Activated CD4-positive, alpha-beta T cell treated with anti-CD3 and anti-CD28 coated beads for 36 hours (primary cell): ENCODE data around the gene IRAK4. TPM values are rescaled to one million over a fixed set of nuclear protein-coding genes. Genes with fewer than 3 reads are reported as not detected.

Source experiments
- ATAC-seq: fragments of 200-7000 bp; cut with Tn5 transposase; one replicate; pipeline ENCODE4 v1.10.0; 2021; ENCODE audit warnings: mild to moderate bottlenecking, moderate library complexity
- CTCF ChIA-PET: fragments of 350-600 bp; sonication (Branson Sonifier 250); formaldehyde crosslinking; loops from one replicate; lab custom pipeline; 2021; ENCODE audit warnings: antibody characterized with exemption; lab: Charles Lee
- POLR2A ChIA-PET: fragments of 350-600 bp; sonication (Branson Sonifier 250); formaldehyde crosslinking; loops from one replicate; lab custom pipeline; 2021; ENCODE audit warnings: antibody characterized with exemption, inconsistent platforms; lab: Charles Lee
- DNase-seq: peaks from one replicate; pipeline ENCODE4 v3.0.0-alpha.2; 2020
- H3K27ac Mint-ChIP-seq: one replicate; pipeline ENCODE4 v1.8.0; 2021; ENCODE audit warnings: mixed read lengths
- H3K27me3 Mint-ChIP-seq: one replicate; pipeline ENCODE4 v1.8.0; 2021; ENCODE audit warnings: mixed read lengths
- H3K36me3 Mint-ChIP-seq: one replicate; pipeline ENCODE4 v1.8.0; 2021; ENCODE audit warnings: low read depth, mixed read lengths
- H3K4me1 Mint-ChIP-seq: one replicate; pipeline ENCODE4 v1.8.0; 2021; ENCODE audit warnings: mixed read lengths
- H3K4me3 Mint-ChIP-seq: one replicate; pipeline ENCODE4 v1.8.0; 2021; ENCODE audit warnings: mild to moderate bottlenecking, moderate library complexity, mixed read lengths
- H3K9me3 Mint-ChIP-seq: one replicate; pipeline ENCODE4 v1.8.0; 2021; ENCODE audit warnings: low read depth, mixed read lengths
- intact Hi-C, 2 experiments: fragments of 100-400 bp; cut with DNase I in 1 of 2; cut with micrococcal nuclease in 1 of 2; formaldehyde crosslinking; loops; one replicate each; pipeline versions ENCODE4 v1.14.2 to v1.15.1; 2022 to 2024; cut with DNase I, micrococcal nuclease
- total RNA-seq, 2 experiments: library from RNA; stranded (reverse); gene quantifications; one replicate each; pipeline ENCODE4 v1.2.3, GENCODE V29; 2021

Gene IRAK4
- total RNA-seq, 2 experiments from 2014 or later: 26.8 to 31.1 TPM

DNA sequence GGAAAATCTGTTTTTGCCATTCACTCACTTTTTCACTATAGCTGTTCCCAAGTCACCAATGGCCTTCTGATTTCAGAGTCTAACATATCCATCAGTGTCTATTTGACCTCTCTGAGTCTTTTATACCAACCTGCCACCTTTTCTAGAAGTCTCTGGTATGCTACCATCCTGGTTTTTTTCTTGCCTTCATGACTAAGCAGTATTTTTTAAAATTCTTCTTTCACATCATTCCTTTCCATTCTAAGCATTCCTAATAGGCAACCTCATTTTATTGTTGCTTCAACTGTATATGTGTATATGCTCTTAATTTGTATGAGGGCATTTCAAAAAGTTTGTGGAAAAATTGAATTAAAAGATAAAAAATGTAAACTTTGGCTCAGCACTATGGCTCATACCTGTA, 5.0 kb downstream of the IRAK4 start:
- Mint-ChIP-seq H3K27me3 (no peaks in the 10 kb centered on the region), H3K4me1 (peaks cover 38% of the 10 kb centered on the region), H3K36me3 (peaks cover 30% of the 10 kb centered on the region), H3K27ac (no peak overlapping the region), H3K4me3 (no peak overlapping the region), H3K9me3 (no peaks in the 10 kb centered on the region)
- intact Hi-C loops: no loop called here
- ATAC-seq: no peak
- CTCF ChIA-PET: interaction anchor here (1.5 to 1.6 kb wide), 2 partner anchors 9 to 11 kb away, joined by 5 to 6 read pairs; no protein-coding TSS in a partner anchor
- POLR2A ChIA-PET: interaction anchor here (0.6 kb wide), 1 partner anchor 100 kb away, joined by 6 read pairs; no protein-coding TSS in a partner anchor
- no peak for DNase-seq

DNA sequence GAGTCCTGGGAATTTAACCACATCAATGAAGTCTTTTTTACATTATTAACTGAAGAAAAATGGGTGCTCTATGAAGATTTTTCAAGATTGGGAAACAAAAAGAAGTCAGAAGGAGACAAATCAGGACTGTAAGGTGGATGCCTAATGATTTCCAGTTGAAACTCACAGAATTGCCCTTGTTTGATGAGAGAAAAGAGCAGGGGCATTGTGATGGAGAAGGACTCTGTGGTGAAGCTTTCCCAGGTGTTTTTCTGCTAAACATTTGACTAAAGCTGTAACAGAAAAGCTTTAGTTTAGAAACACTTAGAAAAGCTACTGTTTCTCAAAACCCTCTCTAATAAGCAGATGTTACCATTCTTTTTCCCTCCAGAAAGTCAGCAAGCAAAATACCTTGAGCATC, 5.8 kb downstream of the IRAK4 start:
- Mint-ChIP-seq H3K4me1 (peaks cover 38% of the 10 kb centered on the region), H3K4me3 (no peak overlapping the region), H3K27me3 (no peaks in the 10 kb centered on the region), H3K36me3 (peaks cover 32% of the 10 kb centered on the region), H3K27ac (no peak overlapping the region), H3K9me3 (no peaks in the 10 kb centered on the region)
- DNase-seq (no peak), ATAC-seq (no peak)
- POLR2A ChIA-PET: no interaction called here
- intact Hi-C loops: no loop called here
- CTCF ChIA-PET: interaction anchor here (1.6 kb wide), 1 partner anchor 9 kb away, joined by 6 read pairs; no protein-coding TSS in a partner anchor

DNA sequence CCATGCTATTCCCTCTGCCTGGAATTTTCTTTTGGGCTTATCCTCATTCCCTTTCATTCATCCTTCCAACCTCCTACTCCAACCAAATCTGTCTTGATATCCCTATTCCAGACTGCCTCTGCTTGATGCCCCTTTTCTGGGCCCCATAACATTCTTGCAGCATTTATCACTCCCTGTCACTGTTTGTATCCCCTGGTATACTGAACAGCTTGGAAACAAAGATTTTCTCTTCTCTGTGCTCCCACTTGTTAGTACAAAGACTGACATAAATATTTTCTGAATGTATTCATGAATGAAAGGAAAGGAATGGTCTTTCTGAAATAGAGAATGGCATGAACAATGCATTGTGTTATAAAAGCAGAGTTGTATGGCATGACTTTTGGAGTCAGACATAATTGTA, 7.5 kb downstream of the IRAK4 start:
- no peaks in the 10 kb centered on the region for H3K9me3 Mint-ChIP-seq
- H3K4me1 Mint-ChIP-seq: peaks cover 26% of the 10 kb centered on the region
- DNase-seq (no peak), ATAC-seq (no peak)
- H3K4me3 Mint-ChIP-seq: no peak overlapping the region
- peaks cover 38% of the 10 kb centered on the region for H3K36me3 Mint-ChIP-seq
- H3K27me3 Mint-ChIP-seq: no peaks in the 10 kb centered on the region
- intact Hi-C loops: no loop called here
- ChIA-PET CTCF (no interaction called here), POLR2A (no interaction called here)
- no peak overlapping the region for H3K27ac Mint-ChIP-seq

DNA sequence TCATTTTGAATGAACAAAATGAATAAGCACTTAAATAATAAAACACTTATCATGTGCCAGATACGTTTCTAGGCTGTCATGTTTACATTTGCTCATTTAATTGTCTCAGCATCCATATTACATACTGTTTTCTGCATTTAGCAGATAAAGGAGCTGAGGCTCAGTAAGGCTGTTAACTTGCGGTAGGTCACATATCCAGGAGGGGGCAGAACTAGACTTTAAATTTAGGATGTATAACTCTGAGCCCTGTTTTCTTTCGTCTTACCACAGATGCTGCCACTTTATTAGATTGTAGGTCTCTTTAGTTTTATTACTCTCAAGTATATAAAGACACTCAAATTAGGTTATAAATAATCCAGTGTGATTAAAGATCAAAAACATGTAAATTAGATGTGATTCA, 17.7 kb downstream of the IRAK4 start:
- H3K4me3 Mint-ChIP-seq: no peak overlapping the region
- DNase-seq (no peak), ATAC-seq (peak; percentile 57)
- H3K4me1 Mint-ChIP-seq: no peaks in the 10 kb centered on the region
- no peak overlapping the region for H3K27ac Mint-ChIP-seq
- intact Hi-C loops: loop anchor here (1.0 kb wide), 1 partner anchor 106 kb away; no protein-coding TSS in a partner anchor
- no peaks in the 10 kb centered on the region for H3K27me3 Mint-ChIP-seq
- ChIA-PET CTCF (interaction anchor here (0.8 to 3.3 kb wide), 6 partner anchors 8 to 106 kb away, joined by 3 to 38 read pairs (median 6); no protein-coding TSS in a partner anchor), POLR2A (no interaction called here)
- H3K36me3 Mint-ChIP-seq: peaks cover 24% of the 10 kb centered on the region
- no peaks in the 10 kb centered on the region for H3K9me3 Mint-ChIP-seq

DNA sequence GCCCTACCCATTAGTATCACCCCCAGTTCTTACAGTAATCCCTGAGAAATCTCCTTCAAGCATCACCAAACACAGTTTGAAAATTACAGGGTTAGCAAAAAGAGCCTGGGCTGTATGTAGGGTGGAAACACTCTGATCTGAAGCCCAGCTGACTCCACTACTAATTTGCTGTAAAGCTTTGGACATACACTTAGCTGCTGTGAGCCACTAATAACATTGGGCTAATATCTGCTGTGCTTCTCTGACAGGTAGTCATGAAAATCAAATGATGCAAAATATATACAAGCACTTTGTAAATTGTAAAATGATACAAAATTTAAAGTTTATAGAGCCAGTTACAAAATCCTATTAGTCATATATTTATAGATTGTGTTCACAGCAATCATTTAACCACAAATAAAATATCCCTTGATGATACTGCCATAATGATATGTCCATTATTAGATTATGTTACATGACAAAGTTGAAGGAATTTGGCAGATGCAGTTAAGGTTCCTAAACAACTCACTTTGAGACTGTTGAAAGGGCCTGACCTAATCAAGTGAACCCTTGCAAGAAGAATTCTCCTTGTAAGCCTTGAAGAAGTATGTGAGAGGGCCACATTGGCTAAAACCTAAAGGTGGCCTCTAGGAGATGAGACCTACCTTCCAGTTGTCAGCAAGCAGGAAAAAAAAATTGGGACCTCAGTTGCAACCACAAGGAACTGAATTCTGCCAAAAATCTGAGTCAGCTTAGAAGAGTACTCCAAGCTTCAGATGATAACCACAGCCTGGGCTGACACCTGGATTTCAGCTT, 28.3 kb downstream of the IRAK4 start:
- POLR2A ChIA-PET: no interaction called here
- CTCF ChIA-PET: interaction anchor here (1.2 to 1.3 kb wide), 2 partner anchors 10 to 12 kb away, joined by 3 read pairs; no protein-coding TSS in a partner anchor
- ATAC-seq (no peak), DNase-seq (no peak)
- Mint-ChIP-seq H3K9me3 (no peaks in the 10 kb centered on the region), H3K4me1 (no peaks in the 10 kb centered on the region), H3K36me3 (peaks cover 15% of the 10 kb centered on the region), H3K27me3 (no peaks in the 10 kb centered on the region), H3K4me3 (no peak overlapping the region), H3K27ac (no peak overlapping the region)
- intact Hi-C loops: no loop called here

DNA sequence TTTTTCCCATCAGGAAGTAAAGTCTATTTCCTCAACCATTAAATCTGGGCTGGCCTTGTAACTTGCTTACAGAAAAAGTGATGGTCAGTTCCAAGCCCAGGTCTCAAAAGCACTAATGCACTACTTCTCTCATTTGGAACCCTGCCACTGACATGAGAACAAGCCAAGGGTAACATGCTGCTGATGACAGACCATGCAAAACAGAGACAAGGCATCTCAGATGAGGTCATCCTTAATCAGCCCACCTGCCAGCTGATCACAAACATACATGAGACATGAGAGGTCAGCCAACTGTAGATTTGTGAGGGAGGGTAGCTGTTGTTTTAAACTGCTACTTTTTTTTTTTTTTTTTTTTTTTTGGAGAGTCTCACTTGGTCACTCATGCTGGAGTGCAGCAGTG, 31.2 kb downstream of the IRAK4 start:
- Mint-ChIP-seq H3K9me3 (no peaks in the 10 kb centered on the region), H3K4me1 (no peaks in the 10 kb centered on the region), H3K27me3 (no peaks in the 10 kb centered on the region), H3K36me3 (peaks cover 15% of the 10 kb centered on the region), H3K4me3 (no peak overlapping the region), H3K27ac (no peak overlapping the region)
- no peak for DNase-seq
- POLR2A ChIA-PET: interaction anchor here (0.6 kb wide), 1 partner anchor 130 kb away, joined by 3 read pairs; no protein-coding TSS in a partner anchor
- intact Hi-C loops: no loop called here
- CTCF ChIA-PET: no interaction called here
- ATAC-seq: no peak

DNA sequence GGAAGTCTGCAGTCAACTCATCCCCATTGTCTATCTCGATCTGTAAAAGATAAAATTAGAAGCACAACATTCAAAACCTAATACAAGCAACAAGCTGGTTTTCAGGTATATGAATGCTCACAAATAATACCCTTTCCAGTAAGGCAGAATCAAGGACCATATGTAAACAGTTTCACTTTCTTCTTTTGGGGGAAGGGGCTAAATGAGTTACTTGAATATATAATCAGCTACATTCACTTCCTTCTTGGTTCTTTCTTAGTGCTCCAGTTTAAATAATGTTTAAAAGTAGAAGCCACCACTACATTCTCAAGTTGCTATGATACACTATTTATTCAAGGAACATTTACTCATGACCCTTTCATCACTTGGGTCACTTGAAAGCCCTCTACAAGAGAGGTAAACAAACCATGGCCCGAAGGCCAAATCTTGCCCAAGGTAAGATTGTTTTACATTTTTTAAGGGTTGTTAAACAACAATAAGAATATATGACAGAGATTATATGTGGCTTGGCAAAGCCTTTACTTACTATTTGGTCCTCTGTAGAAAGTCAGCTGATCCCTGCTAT, 37.0 kb downstream of the IRAK4 start:
- ATAC-seq: no peak
- intact Hi-C loops: no loop called here
- peaks cover 5% of the 10 kb centered on the region for H3K4me1 Mint-ChIP-seq
- POLR2A ChIA-PET: no interaction called here
- no peak overlapping the region for H3K4me3 Mint-ChIP-seq
- CTCF ChIA-PET: interaction anchor here (1.6 kb wide), 1 partner anchor 20 kb away, joined by 4 read pairs; no protein-coding TSS in a partner anchor
- peaks cover 24% of the 10 kb centered on the region for H3K36me3 Mint-ChIP-seq
- peak overlapping the region; percentile 21 for H3K27ac Mint-ChIP-seq
- no peak for DNase-seq
- H3K27me3 Mint-ChIP-seq: no peaks in the 10 kb centered on the region
- no peaks in the 10 kb centered on the region for H3K9me3 Mint-ChIP-seq

DNA sequence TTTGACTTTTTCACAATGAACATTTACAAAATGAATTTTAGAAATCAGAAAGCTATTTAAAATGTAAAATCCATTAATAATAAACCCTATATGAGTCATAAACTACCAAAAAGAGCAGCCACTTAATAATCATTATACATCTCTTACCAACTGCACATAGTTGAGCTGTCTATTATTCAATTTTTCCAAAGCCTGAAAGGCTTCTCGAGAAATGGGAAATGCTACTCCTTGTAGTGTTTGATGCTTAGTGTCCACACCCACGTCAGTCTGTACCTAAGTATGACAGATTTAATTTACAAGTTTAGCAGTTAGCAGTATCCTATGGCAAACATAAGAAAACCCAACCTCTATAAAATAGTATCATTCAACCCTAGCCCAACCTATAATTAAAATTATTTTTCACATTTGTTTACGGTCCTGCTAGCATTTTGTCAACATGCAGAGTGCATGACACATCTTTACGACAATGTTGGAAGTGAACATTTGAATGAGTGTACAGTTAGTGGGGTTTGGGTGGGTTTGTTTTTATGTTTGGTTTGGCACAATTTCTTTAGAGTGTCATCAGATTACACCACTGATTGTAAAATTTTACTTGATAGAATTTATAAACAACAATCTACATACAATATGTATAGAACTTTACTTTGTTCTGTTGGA, 38.9 kb downstream of the IRAK4 start:
- ChIA-PET CTCF (interaction anchor here (0.5 to 2.0 kb wide), 6 partner anchors 8 to 78 kb away, joined by 3 to 4 read pairs (median 4); no protein-coding TSS in a partner anchor), POLR2A (no interaction called here)
- Mint-ChIP-seq H3K4me1 (peaks cover 5% of the 10 kb centered on the region), H3K4me3 (no peak overlapping the region), H3K27ac (no peak overlapping the region), H3K9me3 (no peaks in the 10 kb centered on the region), H3K27me3 (no peaks in the 10 kb centered on the region), H3K36me3 (peaks cover 31% of the 10 kb centered on the region)
- DNase-seq (no peak), ATAC-seq (peak; percentile 19)
- intact Hi-C loops: no loop called here

DNA sequence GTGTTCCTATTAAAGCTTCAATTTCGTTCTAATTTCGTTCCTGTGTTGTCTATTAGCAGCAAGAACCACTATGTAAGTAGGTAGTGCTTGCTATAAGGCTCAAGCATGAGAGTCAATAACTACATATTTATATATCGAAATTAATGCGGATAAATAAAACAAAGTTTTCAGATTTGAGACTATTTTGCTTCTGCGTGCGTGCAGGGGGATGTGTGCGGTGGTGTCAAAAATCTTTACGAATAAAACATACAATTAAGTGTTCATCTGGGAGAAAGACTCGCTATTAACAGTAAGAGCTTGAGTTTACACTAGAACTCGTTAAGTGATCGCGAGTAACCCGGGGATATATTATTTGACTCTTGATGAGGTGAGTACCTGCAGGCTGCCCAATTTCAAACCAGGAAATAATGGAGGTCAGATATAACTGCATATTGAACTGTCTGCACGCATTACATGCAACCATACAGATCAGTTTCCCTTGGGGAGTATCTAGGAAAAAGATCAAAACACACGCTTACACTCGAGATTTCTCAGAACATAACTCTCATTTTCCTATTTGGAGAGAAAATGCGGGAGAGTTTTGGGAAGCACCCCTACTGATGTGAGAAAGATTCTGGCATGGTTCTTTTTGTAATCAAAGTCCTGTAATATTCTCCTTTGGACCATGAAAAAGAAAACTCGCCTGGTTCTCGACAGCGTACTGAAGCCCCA, 46.6 kb downstream of the IRAK4 start:
- DNase-seq (peak; percentile 11), ATAC-seq (peak; percentile 24)
- CTCF ChIA-PET: interaction anchor here (0.6 to 2.5 kb wide), 12 partner anchors 8 to 1408 kb away, joined by 3 to 12 read pairs (median 3); partner anchors contain the start of gene IRAK4
- Mint-ChIP-seq H3K4me1 (peaks cover 26% of the 10 kb centered on the region), H3K27me3 (no peaks in the 10 kb centered on the region), H3K9me3 (no peaks in the 10 kb centered on the region), H3K4me3 (peak overlapping the region; percentile 88), H3K27ac (peak overlapping the region; percentile 100), H3K36me3 (peaks cover 17% of the 10 kb centered on the region)
- POLR2A ChIA-PET: interaction anchor here (0.7 to 1.0 kb wide), 2 partner anchors 31 to 46 kb away, joined by 3 to 7 read pairs; partner anchors contain the start of genes IRAK4, PUS7L and TMEM117
- intact Hi-C loops: loop anchor here (1.0 to 10.0 kb wide), 4 partner anchors 77 to 1478 kb away; partner anchors contain the start of genes PPHLN1 (in 1 of the 2) and ZCRB1 (in 1 of the 2)

DNA sequence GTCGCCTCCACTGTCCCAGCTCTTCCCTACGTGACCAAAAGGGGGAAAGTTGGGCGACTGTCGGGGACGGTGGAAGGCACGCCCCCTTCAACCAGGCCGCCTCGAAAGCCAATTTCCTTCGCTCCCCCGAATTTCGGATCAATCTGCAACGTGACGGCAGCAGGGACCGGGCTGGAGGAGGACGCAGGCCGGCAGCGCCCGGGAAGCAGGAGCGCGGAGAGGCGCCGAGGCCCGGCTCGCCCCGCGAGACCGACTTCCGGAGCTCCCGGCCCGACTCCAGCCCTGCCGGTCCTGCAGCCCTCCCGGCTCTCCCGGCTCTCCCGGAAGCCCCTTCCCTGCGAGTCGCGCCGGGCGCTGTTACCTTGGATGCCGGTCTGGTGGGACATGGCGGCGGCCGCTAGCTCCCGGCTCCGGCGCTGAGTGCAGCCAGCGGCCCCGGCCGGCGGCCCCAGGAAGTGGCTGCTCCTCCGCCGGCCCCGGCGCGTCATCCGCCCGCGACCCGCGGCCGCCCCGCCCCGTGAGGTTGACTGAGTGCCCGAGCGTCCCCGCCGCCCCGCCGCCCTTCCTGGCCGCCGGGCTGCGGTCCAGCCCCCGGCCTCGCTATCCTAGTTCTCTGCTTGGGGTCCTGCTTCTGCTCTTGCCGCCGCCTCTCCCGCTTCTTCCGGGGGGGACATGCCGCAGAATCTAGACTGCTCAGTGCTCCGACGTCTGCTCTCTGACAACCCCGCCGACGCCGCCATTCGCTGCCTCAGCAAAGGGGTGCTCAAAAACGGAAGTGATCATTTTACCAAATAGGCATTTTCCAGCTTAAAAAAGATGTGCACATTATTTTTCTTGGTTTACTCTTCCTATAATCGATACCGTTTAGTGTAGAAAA, 47.3 kb downstream of the IRAK4 start, which contains the start of gene TWF1:
Gene TWF1, minus strand, starts transcription at position 458 of the 877 bp plus-strand sequence. Its CDS starts 72 bp downstream, at position 386.
- Mint-ChIP-seq H3K4me3 (peak within 1 kb of the TSS; percentile 88), H3K27me3 (no peaks in the 10 kb centered on the region), H3K27ac (peak within 1 kb of the TSS; percentile 100), H3K36me3 (peaks cover 16% of the 10 kb centered on the region), H3K4me1 (peaks cover 28% of the 10 kb centered on the region), H3K9me3 (no peaks in the 10 kb centered on the region)
- peak; percentile 94 for ATAC-seq
- intact Hi-C loops: loop anchor here (1.0 to 10.0 kb wide), 7 partner anchors 30 to 1479 kb away; partner anchors contain the start of genes IRAK4 (in 2 of the 2), PUS7L (in 2 of the 2), TMEM117 (in 2 of the 2) and PPHLN1 (in 1 of the 2)
- peak; percentile 93 for DNase-seq
- POLR2A ChIA-PET: interaction anchor here (0.7 to 1.0 kb wide), 3 partner anchors 30 to 47 kb away, joined by 3 to 7 read pairs (median 3); partner anchors contain the start of genes IRAK4, PUS7L and TMEM117
- CTCF ChIA-PET: interaction anchor here (0.6 to 2.5 kb wide), 10 partner anchors 9 to 1407 kb away, joined by 3 to 12 read pairs (median 4); no protein-coding TSS in a partner anchor
